Sigmoid colon (tissue), 7 donors: ENCODE measurements around the gene IFNG. TPM values are rescaled to one million over a fixed set of nuclear protein-coding genes. Genes with fewer than 3 reads are reported as not detected.

Source experiments
- DNase-seq: peaks from one replicate; pipeline ENCODE4 v3.0.0-alpha.2; 2019
- H3K27ac ChIP-seq, 4 donors: fragments of 200-600 bp; sonication (generic); one replicate each; pipeline ENCODE4 v1.5.1; 2016 to 2019; ENCODE audit warnings: mild to moderate bottlenecking in 1 of 4
- H3K27me3 ChIP-seq, 3 donors: fragments of 200-600 bp; sonication (generic); one replicate each; pipeline ENCODE4 v1.5.1; 2019; ENCODE audit warnings: mild to moderate bottlenecking in 1 of 3
- H3K36me3 ChIP-seq, 4 donors: fragments of 200-600 bp; sonication (generic); one replicate each; pipeline ENCODE4 v1.5.1; 2016 to 2019
- H3K4me1 ChIP-seq, 4 donors: fragments of 200-600 bp; sonication (generic); one replicate each; pipeline ENCODE4 v1.5.1; 2017 to 2019
- H3K4me3 ChIP-seq, 4 donors: fragments of 200-600 bp; sonication (generic); one replicate each; pipeline ENCODE4 v1.5.1; 2017 to 2019; ENCODE audit warnings: mild to moderate bottlenecking in 2 of 4, moderate library complexity in 1 of 4
- H3K9me3 ChIP-seq, 4 donors: fragments of 200-600 bp in 3 of 4; sonication (generic) in 3 of 4; one replicate each; pipeline versions ENCODE4 v1.5.1 to v1.6.1; 2013 to 2019
- EP300 ChIP-seq, 4 donors: sonication (generic); formaldehyde crosslinking; IDR thresholded peaks; one replicate each; pipeline ENCODE4 v1.6.1; 2017; ENCODE audit warnings: antibody characterized with exemption in 4 of 4
- POLR2A ChIP-seq, 2 donors: fragments of 450-650 bp; IDR thresholded peaks; one replicate each; pipeline ENCODE4 v1.6.1; 2016; ENCODE audit warnings: antibody characterized with exemption in 2 of 2, mild to moderate bottlenecking in 2 of 2, moderate library complexity in 2 of 2
- POLR2AphosphoS5 ChIP-seq, 4 donors: sonication (generic); formaldehyde crosslinking; IDR thresholded peaks; one replicate each; pipeline ENCODE4 v1.6.1; 2017; ENCODE audit warnings: antibody characterized with exemption in 4 of 4
- whole genome bisulfite sequencing, 2 donors: extraction: QIAGEN DNeasy Blood & Tissue Kit; methylation state at CpG; one replicate each; pipeline ENCODE4 v1.1.7; 2013; 5-methylcytosine and 5-hydroxymethylcytosine counted together
- intact Hi-C: fragments of 100-400 bp; cut with DNase I; formaldehyde crosslinking; loops from one replicate; pipeline ENCODE4 v1.15.1; 2023
- polyA plus RNA-seq, 3 donors: library from polyadenylated mRNA; stranded (reverse); fragments of 200-250 nt; gene quantifications; one replicate each; pipeline ENCODE4 v1.2.3, GENCODE V29; 2013
- total RNA-seq, 4 donors: library from RNA; depleted of rRNA; stranded (reverse); fragments of >200 nt; gene quantifications; one replicate each; pipeline ENCODE4 v1.1.0, GENCODE V29; 2016
- TF ChIP-seq, protein P1 (sequence below), 4 experiments: fragments of 450-650 bp in 3 of 4; fragments of 200-600 bp in 1 of 4; IDR thresholded peaks; one replicate each; pipeline ENCODE4 v1.5.1; 2016 to 2019; ENCODE audit warnings: antibody characterized with exemption in 4 of 4, mild to moderate bottlenecking in 3 of 4, moderate library complexity in 2 of 4
- donor health status: healthy with polysubstance abuse.
- donor health status: Bipolar disorder and iron deficiency.
- donor health status: healthy.

The IFNG gene
- total and polyA plus RNA-seq, 7 donors, result 1.2 TPM; not detected in 6

DNA sequence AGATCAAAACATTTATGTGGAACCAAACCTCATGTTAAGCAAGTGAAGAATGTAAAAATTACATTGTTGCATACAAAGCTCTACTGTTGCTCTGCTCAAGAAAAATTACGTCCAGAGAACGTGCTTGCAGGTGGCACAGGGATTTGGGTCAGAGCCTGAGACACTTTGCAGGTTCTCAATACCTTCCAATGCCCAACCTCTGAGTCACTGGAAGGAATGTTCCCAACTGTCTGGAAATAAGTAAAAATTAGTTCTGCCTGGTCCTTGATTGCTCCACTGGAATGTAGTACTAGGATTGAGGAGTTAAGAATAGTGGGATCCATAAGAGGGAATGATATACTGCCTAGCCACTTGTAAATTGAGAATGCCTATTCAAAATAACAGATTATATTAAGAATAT is 2.8 kb upstream of the IFNG start:
- 90 to 94% methylated on average over 2 of the region's 2 CpGs for WGBS, 2 donors
- no peak for TF ChIP-seq POLR2AphosphoS5 (IDR thresholded peaks at IDR 0.05)
- TF ChIP-seq, protein P1, sequence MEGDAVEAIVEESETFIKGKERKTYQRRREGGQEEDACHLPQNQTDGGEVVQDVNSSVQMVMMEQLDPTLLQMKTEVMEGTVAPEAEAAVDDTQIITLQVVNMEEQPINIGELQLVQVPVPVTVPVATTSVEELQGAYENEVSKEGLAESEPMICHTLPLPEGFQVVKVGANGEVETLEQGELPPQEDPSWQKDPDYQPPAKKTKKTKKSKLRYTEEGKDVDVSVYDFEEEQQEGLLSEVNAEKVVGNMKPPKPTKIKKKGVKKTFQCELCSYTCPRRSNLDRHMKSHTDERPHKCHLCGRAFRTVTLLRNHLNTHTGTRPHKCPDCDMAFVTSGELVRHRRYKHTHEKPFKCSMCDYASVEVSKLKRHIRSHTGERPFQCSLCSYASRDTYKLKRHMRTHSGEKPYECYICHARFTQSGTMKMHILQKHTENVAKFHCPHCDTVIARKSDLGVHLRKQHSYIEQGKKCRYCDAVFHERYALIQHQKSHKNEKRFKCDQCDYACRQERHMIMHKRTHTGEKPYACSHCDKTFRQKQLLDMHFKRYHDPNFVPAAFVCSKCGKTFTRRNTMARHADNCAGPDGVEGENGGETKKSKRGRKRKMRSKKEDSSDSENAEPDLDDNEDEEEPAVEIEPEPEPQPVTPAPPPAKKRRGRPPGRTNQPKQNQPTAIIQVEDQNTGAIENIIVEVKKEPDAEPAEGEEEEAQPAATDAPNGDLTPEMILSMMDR (IDR thresholded peaks at IDR 0.05), result no peak
- no peak for TF ChIP-seq EP300 (IDR thresholded peaks at IDR 0.05)
- no peak for TF ChIP-seq POLR2A (IDR thresholded peaks at IDR 0.05)
- no peak for DNase-seq
- no peak overlapping the region for H3K27ac ChIP-seq
- H3K4me1 ChIP-seq, result no peaks in the 10 kb centered on the region
- no peaks in the 10 kb centered on the region for H3K36me3 ChIP-seq
- H3K9me3 ChIP-seq, result no peaks in the 10 kb centered on the region
- H3K4me3 ChIP-seq, result no peak overlapping the region
- no peaks in the 10 kb centered on the region for H3K27me3 ChIP-seq
- intact Hi-C loops, result no loop called here

DNA sequence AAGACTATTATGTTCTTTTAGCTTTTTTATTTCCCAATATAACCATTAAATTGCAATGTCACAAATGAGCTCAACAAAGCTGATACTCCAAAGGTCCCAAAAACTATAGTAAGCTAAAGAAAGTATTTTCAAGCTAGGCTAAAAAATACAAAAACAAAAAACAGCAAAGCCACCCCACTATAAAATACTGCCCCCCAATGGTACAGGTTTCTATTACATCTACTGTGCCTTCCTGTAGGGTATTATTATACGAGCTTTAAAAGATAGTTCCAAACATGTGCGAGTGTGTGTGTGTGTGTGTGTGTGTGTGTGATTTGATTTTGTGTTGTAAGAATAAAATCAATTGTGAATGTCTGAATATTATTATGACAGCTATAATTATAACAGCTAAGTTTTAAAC is 1.1 kb downstream of the IFNG start:
- 19 to 48% methylated on average over 2 of the region's 2 CpGs for WGBS, 2 donors
- Histone ChIP-seq H3K36me3 (no peaks in the 10 kb centered on the region), H3K27ac (no peak overlapping the region), H3K9me3 (no peaks in the 10 kb centered on the region), H3K4me3 (no peak overlapping the region), H3K27me3 (no peaks in the 10 kb centered on the region), H3K4me1 (no peaks in the 10 kb centered on the region)
- no peak for TF ChIP-seq POLR2AphosphoS5 (IDR thresholded peaks at IDR 0.05)
- no peak for TF ChIP-seq EP300 (IDR thresholded peaks at IDR 0.05)
- TF ChIP-seq, protein P1 (IDR thresholded peaks at IDR 0.05), result no peak
- no peak for TF ChIP-seq POLR2A (IDR thresholded peaks at IDR 0.05)
- intact Hi-C loops, result no loop called here
- no peak for DNase-seq

DNA sequence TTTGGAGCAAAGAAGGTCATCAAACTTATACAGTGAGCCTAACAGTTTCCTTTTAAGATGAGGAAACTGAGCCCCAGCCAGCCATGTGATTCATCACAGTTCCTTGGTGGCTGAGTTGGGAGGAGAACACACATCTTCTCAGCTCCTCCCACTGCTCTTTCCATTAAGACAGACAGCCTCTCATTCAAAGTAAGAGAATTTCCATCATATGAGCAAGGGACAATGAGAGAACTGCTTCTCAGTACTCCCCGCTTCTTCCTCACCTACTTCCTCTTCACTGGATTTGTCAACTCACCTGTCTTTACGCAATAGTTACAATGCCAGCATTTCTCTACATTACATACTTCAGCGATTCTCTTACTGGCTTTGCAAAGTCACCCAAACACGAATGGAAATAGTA is 2.2 kb downstream of the IFNG start:
- Histone ChIP-seq H3K9me3 (no peaks in the 10 kb centered on the region), H3K27ac (no peak overlapping the region), H3K27me3 (no peaks in the 10 kb centered on the region), H3K4me1 (no peaks in the 10 kb centered on the region), H3K4me3 (no peak overlapping the region), H3K36me3 (no peaks in the 10 kb centered on the region)
- no peak for DNase-seq
- TF ChIP-seq EP300 (IDR thresholded peaks at IDR 0.05), result no peak
- TF ChIP-seq POLR2AphosphoS5 (IDR thresholded peaks at IDR 0.05), result no peak
- TF ChIP-seq, protein P1 (IDR thresholded peaks at IDR 0.05), result no peak
- no peak for TF ChIP-seq POLR2A (IDR thresholded peaks at IDR 0.05)
- intact Hi-C loops, result no loop called here
- 63 to 70% methylated on average over 4 of the region's 4 CpGs for WGBS, 2 donors

DNA sequence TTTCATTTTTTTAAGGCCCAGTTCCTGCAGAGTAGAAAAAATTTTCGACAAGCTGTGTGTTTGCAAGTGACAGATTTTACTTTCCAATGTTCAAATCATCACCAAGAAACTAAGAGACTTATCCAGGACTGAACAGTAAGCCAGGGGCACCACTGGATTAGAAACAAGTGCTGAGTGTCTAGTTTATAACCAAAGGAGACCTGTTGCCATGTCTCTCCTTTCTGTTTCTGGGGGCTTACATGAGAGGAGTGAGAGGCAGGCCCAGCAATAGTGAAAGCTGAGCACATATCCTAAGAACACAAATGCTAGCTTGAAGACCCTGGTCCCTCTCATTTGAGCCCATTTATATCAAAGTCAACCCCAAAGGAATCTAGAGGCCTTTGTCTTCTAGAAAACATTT is 2.9 kb downstream of the IFNG start:
- Histone ChIP-seq H3K4me1 (no peaks in the 10 kb centered on the region), H3K9me3 (no peaks in the 10 kb centered on the region), H3K36me3 (no peaks in the 10 kb centered on the region), H3K27ac (no peak overlapping the region), H3K27me3 (no peaks in the 10 kb centered on the region), H3K4me3 (no peak overlapping the region)
- TF ChIP-seq POLR2AphosphoS5 (IDR thresholded peaks at IDR 0.05), result no peak
- TF ChIP-seq EP300 (IDR thresholded peaks at IDR 0.05), result no peak
- TF ChIP-seq, protein P1 (IDR thresholded peaks at IDR 0.05), result no peak
- TF ChIP-seq POLR2A (IDR thresholded peaks at IDR 0.05), result no peak
- DNase-seq, result no peak
- WGBS, 2 donors, result 33 to 72% methylated on average over 1 of the region's 1 CpG
- intact Hi-C loops, result no loop called here

DNA sequence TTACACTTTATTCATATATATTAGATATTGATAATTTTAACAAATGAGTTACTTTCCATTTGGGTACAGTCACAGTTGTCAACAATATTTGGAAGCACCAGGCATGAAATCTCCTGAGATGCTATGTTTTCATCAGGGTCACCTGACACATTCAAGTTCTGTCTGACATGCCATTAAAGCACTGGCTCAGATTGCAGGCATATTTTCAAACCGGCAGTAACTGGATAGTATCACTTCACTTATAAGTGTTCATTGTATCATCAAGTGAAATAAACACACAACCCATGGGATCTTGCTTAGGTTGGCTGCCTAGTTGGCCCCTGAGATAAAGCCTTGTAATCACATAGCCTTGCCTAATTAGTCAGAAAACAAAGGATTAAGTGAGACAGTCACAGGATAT is 4.8 kb downstream of the IFNG start:
- TF ChIP-seq POLR2A (IDR thresholded peaks at IDR 0.05), result no peak
- no peak for TF ChIP-seq POLR2AphosphoS5 (IDR thresholded peaks at IDR 0.05)
- TF ChIP-seq EP300 (IDR thresholded peaks at IDR 0.05), result no peak
- TF ChIP-seq, protein P1 (IDR thresholded peaks at IDR 0.05), result no peak
- Histone ChIP-seq H3K36me3 (no peaks in the 10 kb centered on the region), H3K4me1 (no peaks in the 10 kb centered on the region), H3K4me3 (no peak overlapping the region), H3K27ac (no peak overlapping the region), H3K9me3 (no peaks in the 10 kb centered on the region), H3K27me3 (no peaks in the 10 kb centered on the region)
- DNase-seq, result no peak
- 51 to 56% methylated on average over 1 of the region's 1 CpG for WGBS, 2 donors
- intact Hi-C loops, result no loop called here
